HG02759 (cell line): ENCODE measurements around the gene PTPN13.
A peak's percentile ranks its signal among the peaks of the same experiment; 100 is the strongest.

ENCODE experiments used
- ATAC-seq: cut with Tn5 transposase; IDR thresholded peaks from one replicate; pipeline ENCODE4 v1.9.1; 2021; ENCODE audit warnings: mild to moderate bottlenecking, moderate library complexity; ENCODE audit not compliant: unreplicated experiment

Gene PTPN13, protein sequence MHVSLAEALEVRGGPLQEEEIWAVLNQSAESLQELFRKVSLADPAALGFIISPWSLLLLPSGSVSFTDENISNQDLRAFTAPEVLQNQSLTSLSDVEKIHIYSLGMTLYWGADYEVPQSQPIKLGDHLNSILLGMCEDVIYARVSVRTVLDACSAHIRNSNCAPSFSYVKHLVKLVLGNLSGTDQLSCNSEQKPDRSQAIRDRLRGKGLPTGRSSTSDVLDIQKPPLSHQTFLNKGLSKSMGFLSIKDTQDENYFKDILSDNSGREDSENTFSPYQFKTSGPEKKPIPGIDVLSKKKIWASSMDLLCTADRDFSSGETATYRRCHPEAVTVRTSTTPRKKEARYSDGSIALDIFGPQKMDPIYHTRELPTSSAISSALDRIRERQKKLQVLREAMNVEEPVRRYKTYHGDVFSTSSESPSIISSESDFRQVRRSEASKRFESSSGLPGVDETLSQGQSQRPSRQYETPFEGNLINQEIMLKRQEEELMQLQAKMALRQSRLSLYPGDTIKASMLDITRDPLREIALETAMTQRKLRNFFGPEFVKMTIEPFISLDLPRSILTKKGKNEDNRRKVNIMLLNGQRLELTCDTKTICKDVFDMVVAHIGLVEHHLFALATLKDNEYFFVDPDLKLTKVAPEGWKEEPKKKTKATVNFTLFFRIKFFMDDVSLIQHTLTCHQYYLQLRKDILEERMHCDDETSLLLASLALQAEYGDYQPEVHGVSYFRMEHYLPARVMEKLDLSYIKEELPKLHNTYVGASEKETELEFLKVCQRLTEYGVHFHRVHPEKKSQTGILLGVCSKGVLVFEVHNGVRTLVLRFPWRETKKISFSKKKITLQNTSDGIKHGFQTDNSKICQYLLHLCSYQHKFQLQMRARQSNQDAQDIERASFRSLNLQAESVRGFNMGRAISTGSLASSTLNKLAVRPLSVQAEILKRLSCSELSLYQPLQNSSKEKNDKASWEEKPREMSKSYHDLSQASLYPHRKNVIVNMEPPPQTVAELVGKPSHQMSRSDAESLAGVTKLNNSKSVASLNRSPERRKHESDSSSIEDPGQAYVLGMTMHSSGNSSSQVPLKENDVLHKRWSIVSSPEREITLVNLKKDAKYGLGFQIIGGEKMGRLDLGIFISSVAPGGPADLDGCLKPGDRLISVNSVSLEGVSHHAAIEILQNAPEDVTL (N-terminal part only)

GRCh38 chr4:86593688-86594558 lies at the start of gene PTPN13:
Gene PTPN13, plus strand, starts transcription at chr4:86594315. Its CDS starts 40,942 bp downstream, at chr4:86635257.
- ATAC-seq: peak; percentile 98

GRCh38 chr4:86547140-86547539 lies 47.0 kb upstream of the PTPN13 start:
- ATAC-seq: no peak

- no peak for ATAC-seq
Observed at GRCh38 chr4:86549163-86549788, 44.8 kb upstream of the PTPN13 start.

DNA sequence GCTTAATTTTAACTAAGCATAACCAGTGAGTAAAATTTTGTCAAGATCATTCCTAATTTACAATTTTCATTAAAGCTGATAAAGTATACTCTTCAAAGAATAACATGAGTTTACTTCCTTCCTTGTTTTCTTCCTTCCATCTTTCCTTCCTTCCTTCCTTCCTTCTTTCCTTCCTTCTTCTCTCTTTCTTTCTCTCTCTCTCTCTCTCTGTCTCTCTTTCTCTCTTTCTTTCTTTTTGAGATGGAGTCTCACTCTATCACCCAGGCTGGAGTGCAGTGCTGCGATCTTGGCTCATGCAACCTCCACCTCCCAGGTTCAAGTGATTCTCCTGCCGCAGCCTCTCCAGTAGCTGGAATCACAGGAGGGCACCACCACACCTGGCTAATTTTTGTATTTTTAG lies 42.7 kb upstream of the PTPN13 start:
- no peak for ATAC-seq

DNA sequence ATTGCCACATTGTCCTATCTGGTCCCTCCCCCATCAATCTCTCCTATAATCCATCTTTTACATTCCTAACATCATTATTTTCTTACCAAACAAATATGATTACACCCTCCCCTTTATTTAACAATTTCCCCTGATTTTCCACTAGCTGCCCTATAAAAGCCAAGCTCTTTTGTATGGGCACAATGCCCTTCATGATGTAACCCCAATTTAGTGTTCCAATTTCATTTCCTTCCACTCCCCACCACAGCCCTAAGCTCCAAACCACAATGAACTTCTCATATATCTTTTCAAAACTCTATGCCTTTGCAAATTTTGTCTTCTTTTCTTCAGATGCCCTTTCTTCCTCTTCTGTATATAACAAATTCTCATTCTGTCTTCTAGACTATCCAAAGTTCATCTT lies 39.5 kb upstream of the PTPN13 start:
- ATAC-seq: no peak

DNA sequence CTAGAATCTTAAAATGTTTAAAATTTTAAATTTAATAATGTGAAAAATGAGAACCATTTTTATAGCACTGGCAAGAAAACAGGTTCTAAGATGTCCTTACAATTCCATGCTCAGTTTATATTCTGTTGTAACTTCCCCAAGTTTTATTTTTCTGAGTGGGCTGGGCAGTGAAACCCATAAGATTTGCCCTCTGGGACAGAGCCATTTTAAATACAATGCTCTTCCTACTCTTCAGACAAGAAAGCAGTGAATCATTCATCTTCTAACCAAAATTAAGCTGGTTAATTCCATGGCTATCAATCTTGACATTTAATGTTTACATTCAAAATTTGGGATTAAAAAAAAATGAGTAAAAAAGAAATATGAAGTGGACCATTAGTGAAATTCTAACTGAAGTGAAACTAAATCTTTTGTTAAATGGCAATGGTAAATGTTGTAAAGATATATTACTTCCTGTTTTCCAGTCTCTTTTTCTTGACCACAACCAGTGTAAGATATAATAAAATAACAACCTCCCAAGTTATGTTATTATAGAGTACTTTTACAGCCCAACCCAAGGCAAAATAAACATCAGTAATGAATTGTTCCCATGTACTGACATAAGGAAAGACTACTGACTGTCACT lies 37.2 kb upstream of the PTPN13 start:
- peak; percentile 43 for ATAC-seq

GRCh38 chr4:86557526-86557925 lies 36.6 kb upstream of the PTPN13 start:
- ATAC-seq: peak; percentile 91

DNA sequence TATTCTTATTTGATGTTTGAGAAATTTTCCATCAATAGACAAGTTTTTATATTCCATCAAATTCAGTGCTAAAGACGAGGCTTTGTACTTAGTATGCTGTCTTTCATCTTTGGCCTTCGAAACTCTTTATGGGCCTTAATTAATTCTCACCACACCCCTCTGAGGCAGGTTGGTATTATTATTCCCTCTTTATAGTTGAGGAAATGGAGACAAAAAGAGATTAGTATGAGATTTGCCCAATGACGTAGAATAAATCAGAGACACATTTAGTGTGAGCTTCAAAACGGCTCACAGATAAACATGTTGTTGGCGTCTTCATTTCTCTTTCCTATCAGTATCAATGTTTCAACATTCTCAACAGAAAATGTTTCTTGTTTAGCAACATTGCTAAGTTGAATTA lies 35.9 kb upstream of the PTPN13 start:
- ATAC-seq: no peak

GRCh38 chr4:86558797-86559196 lies 35.3 kb upstream of the PTPN13 start:
- ATAC-seq: no peak

- ATAC-seq: no peak
Observed at GRCh38 chr4:86560447-86560846, 33.7 kb upstream of the PTPN13 start.

DNA sequence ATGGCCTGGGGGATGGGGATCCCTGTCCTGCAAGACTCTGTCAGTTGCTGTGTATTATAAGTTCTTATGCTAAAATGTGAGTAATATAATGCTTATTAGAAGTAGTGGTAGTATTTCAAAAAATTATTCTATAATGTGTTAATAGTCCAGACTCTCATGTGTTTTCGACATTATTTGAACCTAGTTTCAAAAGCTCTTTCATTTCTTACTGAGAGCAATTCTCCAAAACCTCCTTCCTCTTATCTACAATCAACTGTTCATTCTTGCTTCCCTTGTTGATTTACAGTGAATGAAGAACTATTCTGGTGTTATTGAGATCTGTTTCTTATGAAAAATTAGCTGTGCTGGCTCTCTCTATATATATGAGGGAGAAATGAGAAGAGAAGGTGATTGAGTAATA lies 32.9 kb upstream of the PTPN13 start:
- ATAC-seq: no peak

GRCh38 chr4:86563416-86563815 lies 30.7 kb upstream of the PTPN13 start:
- ATAC-seq: no peak

DNA sequence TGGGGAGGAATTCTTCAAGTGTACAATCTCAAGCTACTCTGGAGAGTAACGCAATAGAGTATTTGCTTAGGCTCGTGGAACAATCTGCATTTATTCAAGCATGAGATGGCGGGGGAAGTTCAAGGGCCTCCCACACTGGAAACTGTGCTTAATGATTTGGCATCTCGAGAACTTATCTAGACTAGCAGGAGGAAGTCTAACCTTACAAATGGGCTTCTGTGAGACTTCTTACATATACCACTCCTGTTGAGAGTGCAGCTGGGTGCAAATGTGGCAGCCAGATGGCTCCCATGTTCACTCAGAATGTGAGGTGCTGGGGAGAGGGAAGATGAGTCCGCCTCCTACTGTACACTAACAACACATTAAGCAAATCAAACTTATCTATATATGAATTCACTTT lies 29.3 kb upstream of the PTPN13 start:
- no peak for ATAC-seq

DNA sequence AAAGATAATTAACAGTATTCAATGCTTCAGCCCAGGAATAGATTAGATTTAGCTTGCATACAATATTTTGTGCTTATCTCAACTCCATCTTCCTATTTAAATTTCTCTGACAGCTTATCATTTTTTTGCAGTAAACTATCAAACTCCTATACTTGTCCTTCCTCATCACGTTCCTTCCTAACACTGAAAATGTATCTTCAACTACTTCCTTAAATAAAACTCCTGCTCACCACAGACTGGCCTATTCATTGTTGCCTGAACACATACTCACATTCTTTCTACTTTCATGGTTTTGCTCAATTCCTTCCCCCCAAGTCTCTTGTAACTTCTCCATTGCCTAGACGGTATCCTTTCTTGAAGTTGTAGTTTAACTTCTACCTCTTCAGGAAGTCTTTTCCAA lies 28.5 kb upstream of the PTPN13 start:
- ATAC-seq: no peak

GRCh38 chr4:86569103-86569870 lies 24.8 kb upstream of the PTPN13 start:
- no peak for ATAC-seq

DNA sequence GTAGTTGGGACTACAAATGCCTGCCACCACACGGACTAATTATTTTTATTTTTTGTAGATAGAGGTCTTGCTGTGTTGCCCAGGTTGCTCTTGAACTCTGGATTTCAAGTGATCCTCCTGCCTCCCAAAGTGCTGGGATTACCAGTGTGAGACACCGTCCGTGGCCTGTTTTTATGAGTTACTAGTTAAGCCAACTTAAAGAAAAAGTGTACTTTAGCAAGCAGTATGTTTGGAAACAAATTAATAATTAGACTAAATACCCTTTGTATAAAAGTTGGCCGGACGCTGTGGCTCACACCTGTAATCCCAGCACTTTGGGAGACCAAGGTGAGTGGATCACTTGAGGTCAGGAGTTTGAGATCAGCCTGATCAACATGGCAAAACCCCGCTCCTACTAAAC lies 14.2 kb upstream of the PTPN13 start:
- no peak for ATAC-seq

- no peak for ATAC-seq
Observed at GRCh38 chr4:86582410-86582809, 11.7 kb upstream of the PTPN13 start.

GRCh38 chr4:86586160-86586572 lies 7.9 kb upstream of the PTPN13 start:
- ATAC-seq: no peak
